Loucy (cell line): ENCODE measurements around the gene USP22.

Source experiments
- EZH2phosphoT487 ChIP-seq: fragments of 200-600 bp; IDR thresholded peaks from 2 replicates; pipeline ENCODE4 v1.6.1; 2018; ENCODE audit warnings: antibody characterized with exemption, mild to moderate bottlenecking, moderate library complexity, borderline replicate concordance
- TF ChIP-seq, protein P1 (sequence below): fragments of 200-600 bp; sonication (generic); conservative IDR thresholded peaks from 2 replicates; pipeline ENCODE4 v1.5.1; 2014; ENCODE audit warnings: mild to moderate bottlenecking, antibody characterized with exemption, low read length

DNA sequence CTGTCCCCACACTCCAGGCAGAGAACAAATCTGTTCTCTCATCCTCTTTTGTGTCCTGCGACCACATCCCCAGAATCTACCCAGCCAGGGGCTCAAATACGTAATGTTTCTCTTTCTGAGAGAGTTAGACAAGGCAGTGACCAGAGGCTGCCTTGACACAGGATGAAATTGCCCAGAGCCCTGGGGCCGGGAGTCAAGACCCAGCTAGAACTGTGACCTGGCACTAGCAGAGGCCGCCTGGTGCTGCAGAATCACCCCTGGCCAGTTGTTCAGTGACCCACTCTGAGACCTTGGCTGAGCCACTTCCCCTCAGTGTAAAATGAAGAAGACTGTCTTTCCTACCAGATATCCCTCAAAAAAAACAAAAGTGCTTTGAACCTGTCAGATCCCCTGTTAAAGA, 72.5 kb downstream of the USP22 start:
- TF ChIP-seq, protein P1, sequence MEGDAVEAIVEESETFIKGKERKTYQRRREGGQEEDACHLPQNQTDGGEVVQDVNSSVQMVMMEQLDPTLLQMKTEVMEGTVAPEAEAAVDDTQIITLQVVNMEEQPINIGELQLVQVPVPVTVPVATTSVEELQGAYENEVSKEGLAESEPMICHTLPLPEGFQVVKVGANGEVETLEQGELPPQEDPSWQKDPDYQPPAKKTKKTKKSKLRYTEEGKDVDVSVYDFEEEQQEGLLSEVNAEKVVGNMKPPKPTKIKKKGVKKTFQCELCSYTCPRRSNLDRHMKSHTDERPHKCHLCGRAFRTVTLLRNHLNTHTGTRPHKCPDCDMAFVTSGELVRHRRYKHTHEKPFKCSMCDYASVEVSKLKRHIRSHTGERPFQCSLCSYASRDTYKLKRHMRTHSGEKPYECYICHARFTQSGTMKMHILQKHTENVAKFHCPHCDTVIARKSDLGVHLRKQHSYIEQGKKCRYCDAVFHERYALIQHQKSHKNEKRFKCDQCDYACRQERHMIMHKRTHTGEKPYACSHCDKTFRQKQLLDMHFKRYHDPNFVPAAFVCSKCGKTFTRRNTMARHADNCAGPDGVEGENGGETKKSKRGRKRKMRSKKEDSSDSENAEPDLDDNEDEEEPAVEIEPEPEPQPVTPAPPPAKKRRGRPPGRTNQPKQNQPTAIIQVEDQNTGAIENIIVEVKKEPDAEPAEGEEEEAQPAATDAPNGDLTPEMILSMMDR = no peak
- no peak for TF ChIP-seq EZH2phosphoT487
